GM18502 (cell line): ENCODE data around the gene ELMO1.

Experiments used
- ATAC-seq: cut with Tn5 transposase; IDR thresholded peaks from one replicate; pipeline ENCODE4 v1.9.1; 2021; ENCODE audit warnings: mild to moderate bottlenecking; ENCODE audit not compliant: unreplicated experiment, poor library complexity

Gene ELMO1

DNA sequence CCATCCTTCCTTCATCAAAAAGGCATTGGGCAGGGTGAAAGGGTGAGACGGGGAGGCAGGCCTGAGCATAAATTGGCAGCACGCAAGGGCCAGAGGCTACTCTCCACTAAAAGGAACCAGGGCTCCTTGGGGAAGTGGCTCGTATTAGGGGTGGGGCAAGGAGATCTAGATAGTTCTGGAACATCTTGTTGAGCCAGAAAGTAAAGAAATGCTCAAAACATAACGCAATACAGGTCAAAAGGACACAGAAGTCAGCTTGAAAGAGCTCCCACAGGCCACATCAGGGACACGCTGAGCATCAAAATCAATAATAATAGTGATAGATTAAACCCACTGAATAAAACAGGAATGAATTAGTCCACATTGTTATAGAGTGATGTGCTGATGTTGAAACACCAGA is 203.1 kb downstream of the ELMO1 start:
- no peak for ATAC-seq

DNA sequence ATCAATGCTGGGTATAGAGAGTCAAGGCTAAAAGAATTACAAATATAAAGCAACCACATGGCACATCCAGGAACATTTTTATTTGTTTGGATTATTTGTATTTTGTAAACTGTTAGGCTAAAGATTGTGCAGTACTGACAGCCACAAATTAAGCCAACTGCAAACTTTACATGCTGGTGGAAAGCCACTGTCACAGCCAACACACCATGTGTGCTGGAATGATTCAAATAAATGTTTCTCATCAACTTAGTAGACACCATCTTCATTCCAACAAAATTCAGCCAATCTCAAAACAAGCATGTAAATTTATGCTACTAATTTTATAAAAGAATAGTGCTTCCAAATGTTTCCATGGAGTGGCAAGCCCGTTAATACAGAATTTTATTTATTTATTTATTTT is 211.8 kb downstream of the ELMO1 start:
- ATAC-seq, result no peak

DNA sequence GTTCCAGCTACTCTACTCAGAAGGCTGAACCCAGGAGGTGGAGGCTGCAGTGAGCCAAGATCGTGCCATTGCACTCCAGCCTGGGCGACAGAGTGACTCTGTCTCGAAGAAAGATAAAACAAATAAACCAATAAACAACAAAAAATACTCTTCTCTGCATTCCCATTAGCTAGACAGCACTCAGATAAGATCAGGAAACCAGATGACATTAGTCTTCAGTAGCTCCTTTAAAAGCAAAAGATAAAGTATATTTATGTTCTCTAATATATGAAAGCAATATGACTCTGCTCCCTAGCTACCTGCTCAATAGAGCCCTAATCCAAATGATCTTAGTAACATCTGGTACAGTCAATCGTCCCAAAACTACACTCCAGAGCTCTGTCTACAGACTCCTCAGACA is 212.9 kb downstream of the ELMO1 start:
- no peak for ATAC-seq

DNA sequence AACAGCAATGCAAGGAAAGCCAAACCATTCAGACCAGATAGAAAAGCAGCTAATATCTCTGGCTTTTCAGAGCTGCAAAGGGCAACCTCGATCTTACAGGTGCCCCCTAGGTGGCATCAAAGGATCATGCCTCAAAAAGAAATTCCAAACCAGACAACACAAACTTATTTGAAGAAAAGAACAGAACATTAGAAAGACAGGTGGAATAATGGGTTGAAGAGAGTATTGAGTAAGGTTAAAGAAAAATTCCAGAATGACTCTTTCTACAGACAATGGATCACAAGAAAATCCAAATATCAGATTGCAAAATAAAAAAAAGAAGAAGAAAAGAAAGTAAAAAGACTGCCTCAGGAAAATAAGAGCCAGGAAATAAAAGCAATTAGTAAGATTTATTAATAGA is 213.7 kb downstream of the ELMO1 start:
- ATAC-seq, result no peak

DNA sequence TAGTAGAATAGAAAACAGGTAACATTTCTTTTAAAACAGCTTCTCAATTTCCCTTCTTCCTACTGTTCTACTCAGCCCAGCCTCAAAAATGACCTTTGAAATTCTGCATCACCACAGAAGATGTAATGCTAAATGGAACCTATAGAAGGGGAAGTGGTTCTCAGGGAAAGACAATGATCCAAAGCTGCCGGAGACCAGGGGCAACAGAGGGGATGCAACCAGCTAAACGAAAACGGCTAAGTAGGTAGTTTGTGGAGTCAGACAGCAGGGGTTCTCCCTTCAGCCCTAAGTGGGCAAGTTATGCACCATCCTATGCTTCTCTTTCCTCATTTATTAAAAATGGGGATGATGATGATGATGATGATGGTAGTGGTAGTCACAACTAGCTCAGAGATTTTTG is 214.3 kb downstream of the ELMO1 start:
- no peak for ATAC-seq

DNA sequence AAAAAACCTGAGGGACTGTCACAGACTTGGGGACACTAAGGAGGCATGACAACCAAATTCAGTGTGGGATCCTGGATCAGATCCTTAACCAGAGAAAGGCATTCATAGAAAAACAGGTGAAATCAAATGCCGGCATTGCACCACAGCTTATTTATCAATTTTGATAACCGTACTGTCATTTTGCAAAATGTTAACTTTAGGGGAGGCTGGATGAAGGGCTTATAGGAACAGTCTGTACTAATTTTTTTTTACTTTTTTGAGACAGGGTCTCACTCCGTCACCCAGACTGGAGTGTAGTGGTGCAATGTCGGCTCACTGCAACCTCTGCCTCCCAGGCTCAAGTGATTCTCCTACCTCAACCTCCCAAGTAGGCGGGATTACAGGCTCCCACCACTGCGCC is 217.1 kb downstream of the ELMO1 start:
- ATAC-seq, result no peak

DNA sequence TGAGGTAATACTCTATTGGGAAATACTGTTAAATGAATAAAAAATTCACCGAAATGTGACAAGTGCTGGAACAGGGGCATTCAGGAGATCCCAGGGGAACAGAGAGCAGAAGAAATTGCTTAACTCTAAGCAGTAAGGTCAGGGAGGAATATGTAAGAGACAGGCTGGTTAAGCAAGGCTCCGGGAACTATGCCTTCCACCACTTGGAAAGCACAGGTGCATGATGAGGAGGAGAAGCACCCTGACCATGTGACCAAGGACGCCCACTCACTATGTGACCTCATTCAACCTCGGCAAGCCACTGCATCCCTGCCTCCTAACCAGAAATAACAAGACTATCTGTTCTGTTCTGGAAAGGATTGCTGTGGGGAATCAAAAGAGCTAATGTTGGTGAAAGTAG is 218.4 kb downstream of the ELMO1 start:
- ATAC-seq, result no peak

DNA sequence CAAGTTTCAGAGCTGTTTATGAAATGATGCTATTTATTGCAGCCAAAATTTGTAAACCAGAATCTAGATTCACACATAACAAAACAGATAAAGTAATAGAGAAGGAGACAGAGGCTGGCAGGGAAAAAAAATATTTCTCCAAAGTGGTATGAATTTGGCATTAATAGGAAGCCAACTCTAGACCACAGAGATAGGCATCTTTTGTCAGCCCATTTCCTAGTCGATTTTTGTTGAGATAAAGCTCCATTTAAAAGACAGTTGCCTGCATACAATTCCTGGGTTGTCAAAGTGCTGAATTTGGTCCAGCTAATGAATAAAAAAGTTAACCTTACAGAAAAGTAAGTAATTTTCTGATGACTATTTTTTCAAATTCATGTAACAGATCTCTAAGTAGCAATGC is 219.3 kb downstream of the ELMO1 start:
- no peak for ATAC-seq

DNA sequence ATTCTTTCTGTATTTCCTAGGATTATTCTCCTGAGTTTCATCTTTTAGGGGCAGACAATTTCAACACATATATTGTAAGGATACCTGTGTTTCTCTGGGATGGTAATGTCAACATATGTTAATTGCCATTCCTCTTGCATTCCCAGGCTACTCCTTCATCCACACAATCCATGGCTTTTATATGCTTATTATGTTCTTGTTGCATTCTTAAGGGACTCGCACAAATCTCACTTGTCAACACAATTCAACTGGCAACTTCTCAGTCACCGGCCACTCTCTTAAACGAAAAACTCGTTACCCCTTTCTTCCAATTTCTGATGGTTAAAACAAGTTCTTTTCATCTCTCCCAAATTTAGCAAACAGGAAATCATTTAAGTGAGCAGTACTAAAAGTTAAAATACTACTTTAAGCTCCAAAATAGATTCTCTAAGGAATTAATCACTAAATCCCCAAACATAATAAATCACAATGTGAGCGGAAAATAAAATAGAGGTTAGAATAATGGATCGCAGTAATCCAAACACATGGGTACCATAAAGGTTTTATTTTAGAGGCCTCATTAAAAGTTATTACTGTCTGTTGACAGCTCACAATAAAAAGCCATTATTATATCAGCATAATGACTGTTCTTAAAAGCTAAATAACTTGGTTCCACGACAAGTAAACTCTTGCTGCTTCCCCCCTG is 223.2 kb downstream of the ELMO1 start:
- no peak for ATAC-seq

DNA sequence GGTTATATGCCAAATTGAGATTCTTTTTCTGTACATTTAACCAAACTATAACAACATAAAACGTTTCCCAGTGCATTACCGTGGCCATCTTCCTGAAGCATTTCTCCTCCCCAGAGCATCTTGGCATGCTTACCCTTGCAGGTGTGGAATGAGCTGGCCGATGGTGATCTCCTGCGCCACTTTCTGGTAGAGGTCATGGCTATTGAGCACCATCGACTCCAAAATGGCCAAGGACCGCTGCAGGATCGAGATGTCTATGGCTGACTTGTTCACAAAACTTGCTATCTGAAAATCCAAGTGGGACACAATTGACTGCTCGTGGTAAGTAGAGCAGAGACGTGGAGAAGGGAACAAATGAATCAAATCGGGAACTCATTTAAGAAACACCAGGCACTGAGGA is 223.9 kb downstream of the ELMO1 start:
- ATAC-seq, result no peak

DNA sequence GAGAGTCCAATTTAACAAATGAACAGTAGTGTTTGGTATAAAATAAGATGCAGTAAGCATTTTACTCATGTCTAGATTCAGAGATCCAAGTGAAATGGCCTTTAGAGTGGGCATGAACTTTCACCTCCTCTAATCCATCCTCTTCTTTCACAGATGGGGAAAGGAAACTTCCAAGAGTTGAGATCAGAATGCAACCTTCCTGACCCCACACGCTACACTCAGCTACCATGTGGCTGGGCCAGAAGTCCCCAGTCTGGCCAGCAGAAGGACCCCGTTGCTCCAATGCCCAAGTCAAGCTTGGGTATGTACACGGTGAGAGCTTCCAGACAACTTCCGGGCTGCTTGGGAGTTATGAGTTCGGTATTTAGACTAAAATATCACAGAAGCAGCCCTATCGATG is 228.0 kb downstream of the ELMO1 start:
- ATAC-seq, result no peak

DNA sequence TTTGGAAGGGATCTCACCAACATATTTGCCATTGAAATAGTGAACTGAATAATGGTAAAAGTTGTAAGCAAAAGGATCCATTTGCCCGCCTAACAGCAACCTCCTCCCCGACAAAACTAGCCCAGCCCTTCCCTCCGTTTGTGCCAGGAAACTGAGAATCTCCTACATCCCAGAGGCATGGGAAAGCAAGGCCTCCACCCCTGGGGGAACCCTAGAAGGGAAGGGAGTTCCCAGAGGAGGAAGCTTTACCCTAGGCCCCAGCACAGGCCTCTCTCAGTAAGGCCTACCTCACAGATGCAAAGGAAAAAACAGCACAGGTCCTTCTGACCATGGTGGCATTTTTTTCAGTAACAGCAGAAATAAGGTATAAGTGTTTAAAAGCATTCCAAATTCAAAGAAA is 229.7 kb downstream of the ELMO1 start:
- ATAC-seq, result no peak

DNA sequence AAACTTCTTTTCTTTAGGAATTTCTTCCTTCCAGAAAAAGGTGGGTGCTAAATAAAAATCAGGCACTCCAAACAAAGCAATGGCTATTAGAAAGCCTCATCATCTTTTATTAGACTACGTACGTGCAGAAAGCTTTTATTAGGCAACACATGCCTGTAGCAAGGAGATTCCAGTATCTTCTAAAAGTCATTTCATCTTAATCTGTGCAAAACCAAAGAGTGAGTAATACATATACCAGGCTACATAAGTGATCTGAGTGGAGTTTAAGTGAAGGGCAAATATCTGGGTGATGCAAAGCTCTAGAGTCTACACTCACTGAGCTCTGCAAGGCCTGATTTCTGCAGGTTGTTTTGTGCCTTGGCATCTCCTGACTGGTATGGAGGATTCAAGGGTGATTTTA is 231.7 kb downstream of the ELMO1 start:
- no peak for ATAC-seq

DNA sequence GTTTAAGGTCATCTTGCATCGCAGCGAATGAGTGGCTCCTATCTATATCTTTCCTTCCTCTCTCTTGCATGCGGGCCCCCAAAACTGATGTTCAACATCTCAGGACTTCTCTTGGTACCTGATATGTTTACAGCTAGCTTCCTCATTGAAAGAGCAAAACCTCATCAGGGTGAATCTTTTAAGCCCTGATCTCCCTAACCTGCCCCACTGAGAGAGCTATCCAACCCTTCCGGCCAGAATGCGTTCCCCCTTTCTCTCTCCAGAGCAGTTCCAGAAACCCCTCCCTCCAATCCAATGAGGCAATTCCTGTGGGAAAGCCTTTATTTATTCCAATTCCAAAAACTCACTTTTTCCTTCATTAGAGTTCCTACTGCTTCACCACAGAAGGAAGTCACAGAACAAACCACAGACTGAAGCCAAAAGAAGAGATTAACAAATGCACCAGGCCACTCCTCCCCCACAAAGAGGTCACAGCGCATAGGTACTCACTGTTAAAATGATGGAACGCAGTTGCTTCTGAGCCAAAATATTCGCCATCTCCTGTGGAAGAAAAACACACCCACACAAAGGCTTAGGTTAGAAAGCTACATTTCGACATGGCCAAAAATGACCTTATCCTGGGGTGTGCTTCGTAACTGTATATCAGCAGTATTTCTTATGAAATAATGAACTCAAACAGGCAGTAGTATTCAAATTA is 232.4 kb downstream of the ELMO1 start:
- ATAC-seq, result no peak

DNA sequence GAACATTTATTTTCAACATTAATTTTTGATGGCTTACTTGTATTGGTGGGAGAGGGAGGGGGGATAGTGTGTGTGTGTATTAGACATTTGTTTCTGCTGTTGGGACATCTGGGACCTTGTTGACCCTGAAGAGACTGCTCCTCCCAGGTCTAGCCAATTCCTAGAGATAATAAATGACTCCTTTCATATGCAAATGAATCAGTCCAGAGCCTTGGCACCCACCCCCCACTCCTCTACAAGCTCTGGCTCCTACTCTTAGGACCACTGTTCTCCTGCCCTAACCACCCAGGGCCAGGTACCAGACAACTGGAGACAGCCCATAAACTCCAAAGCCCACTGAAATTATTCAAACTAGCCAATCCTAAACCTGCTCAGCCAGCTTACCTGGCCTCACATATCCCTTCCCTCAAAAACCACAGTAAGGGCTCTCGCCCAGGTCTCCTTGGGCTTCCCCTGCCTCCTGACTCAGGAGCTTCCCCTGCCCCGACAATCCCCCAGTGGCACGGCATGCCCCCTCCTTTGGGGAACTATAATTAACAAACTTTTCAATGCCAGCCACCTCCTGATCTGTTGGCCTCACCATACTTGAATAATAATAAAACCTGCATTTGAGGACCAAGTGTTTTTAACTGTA is 233.3 kb downstream of the ELMO1 start:
- no peak for ATAC-seq

DNA sequence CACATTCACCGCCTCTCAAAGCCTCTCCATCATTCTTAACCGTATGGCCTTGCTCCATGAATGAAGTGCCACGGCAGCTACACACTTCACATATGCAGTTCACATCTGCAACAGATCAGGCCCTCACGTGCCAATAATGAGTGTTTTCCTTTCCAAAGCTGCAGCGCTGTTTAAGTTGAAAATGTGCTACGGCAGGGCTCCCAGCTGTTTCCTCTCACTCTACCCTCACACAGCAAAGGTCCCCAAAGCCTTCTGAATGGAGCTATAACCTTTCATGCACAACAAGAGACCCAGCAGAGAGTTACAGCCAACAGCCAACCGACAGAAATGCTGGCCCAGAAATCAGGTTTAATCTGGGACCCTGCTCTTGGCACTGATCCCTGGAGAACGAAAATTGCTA is 236.1 kb downstream of the ELMO1 start:
- no peak for ATAC-seq

DNA sequence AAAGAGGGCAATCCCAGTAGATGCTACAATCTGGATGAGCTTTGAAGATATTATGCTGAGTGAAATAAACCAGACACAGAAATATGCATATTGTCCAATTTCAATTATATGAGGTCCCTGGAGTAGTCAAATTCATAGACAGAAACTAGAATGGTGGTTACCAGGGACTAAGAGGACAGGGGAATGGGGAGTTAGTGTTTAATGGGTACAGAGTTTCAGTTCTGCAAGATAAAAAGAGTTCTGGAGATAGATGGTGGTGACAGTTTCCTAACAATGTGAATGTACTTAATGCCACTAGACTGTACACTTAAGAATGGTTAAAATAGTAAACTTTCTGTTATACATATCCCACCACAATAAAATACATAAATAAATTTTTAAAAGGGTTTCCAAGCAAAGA is 236.6 kb downstream of the ELMO1 start:
- ATAC-seq, result no peak

DNA sequence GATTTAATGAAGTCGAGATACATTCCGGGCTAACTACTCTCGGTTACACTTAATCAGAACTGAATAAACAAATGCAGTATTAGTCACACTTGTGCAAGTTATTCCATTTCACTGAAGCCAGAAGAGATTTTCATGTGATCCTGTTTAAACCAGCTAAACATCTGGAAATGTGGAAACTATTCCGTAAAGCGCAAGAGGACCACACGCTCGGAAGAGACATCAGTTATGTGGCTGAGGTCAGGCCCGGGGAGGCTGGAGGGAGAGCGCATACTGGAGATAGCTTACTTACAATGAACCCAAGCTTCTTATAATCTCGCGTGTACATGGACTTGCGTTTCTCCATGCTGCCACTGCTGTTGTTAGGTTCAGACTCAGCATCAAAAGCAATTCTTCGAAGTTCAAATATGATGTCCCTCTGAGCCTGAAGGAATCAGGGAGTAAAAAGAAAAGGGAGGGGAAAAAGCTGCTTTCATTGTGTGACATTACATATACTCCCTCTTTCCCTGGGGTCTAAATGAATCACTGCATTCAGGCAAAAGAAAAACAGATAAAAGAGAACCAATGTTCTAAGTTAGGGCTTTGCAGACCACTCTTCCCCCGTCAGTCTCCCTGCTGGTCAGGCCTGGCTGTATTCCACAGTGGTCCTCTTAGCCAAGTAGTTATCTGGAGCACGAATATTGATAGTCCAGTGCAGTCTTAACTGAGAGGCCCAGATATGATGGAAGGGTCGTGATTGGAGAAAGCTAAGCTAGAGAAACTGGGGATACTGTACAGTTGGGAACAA is 237.4 kb downstream of the ELMO1 start:
- ATAC-seq, result no peak

DNA sequence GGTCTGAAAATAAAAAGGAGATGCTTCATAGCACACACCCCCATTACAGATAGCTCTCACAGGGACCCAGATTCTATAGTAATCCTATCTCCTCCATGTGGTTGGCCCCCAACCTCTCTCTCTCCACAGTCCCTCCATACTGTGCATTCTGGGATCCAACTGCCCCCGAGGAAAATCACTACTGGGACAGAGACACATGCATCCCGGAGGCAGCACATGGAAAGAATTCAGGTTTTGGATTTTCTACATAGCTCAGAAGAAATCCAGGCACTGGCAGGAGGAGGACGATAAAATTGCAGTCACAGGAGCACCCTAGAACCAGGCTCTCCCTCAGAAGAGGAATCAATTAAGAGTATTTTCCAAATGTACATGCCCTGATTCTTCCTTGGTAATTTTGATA is 239.5 kb downstream of the ELMO1 start:
- ATAC-seq, result no peak

DNA sequence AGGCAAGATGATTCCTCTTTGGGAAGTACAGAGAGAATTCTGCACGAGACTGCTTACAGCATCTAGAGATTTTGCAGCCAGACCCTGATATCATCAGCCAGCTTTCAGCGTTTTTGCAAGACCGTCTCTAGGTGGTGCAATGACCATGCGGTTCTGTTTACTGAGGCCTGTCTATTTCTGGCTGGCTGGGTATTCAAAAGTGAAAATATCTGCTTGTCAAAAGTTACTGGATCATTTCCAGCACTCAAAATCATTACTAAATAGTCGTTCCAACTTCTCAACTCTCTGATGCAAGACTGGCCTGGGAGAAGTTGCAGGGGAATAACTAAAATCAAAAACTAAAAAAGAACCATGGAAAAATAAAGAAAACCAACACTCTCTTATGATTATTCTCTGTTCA is 240.1 kb downstream of the ELMO1 start:
- peak; percentile 86 for ATAC-seq

DNA sequence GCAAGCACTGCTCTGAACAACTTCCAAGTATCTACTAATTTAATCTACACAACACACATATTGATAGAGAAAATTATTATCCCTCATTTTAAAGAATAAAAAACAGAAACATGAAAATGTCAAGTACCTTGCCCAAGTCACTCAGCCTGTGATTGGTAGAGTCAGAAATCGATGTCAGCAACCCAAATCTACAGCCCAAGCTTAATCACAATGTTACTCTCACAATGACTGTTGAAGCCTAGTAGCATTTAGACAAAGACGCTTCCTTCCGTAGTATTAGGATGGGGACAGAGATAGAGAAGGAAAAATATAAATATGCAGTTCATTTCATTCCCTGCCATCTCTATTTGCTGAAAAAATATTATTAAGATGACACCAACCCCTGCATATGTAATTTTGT is 242.5 kb downstream of the ELMO1 start:
- no peak for ATAC-seq
